K562 (cell line): ENCODE results near the gene PSMA5. TPM values are rescaled to one million over a fixed set of nuclear protein-coding genes. Genes with fewer than 3 reads are reported as not detected.

Source experiments
- BDP1 ChIP-seq: IDR thresholded peaks from 3 replicates; pipeline ENCODE4 v1.6.1; 2011; ENCODE audit not compliant: insufficient read length, insufficient read depth
- BRCA1 ChIP-seq, 2 experiments: fragments of 450-650 bp in 1 of 2; sonication (generic) in 1 of 2; formaldehyde crosslinking in 1 of 2; IDR thresholded peaks; 2 replicates each; pipeline versions ENCODE4 v1.5.0 to v1.6.1; 2017 to 2020; ENCODE audit warnings: mild to moderate bottlenecking in 1 of 2, missing genetic modification reagents in 1 of 2
- FIP1L1 ChIP-seq: fragments of 200-400 bp; formaldehyde crosslinking; IDR thresholded peaks from 2 replicates; pipeline ENCODE4 v1.6.1; 2018; ENCODE audit warnings: mild to moderate bottlenecking, low read depth, low read length; ENCODE audit not compliant: poor library complexity, severe bottlenecking
- GTF2A2 ChIP-seq: IDR thresholded peaks from 2 replicates; pipeline ENCODE4 v1.6.1; 2016; ENCODE audit warnings: mild to moderate bottlenecking, missing genetic modification characterization, missing compliant biosample characterization
- JUNB ChIP-seq: fragments of 450-650 bp; formaldehyde crosslinking; conservative IDR thresholded peaks from 2 replicates; pipeline ENCODE4 v1.4.0; 2020; ENCODE audit warnings: mild to moderate bottlenecking
- KHSRP ChIP-seq: fragments of 450-650 bp; IDR thresholded peaks from 2 replicates; pipeline ENCODE4 v1.6.1; 2017
- L3MBTL2 ChIP-seq: fragments of 450-650 bp; IDR thresholded peaks from 2 replicates; pipeline ENCODE4 v1.6.1; 2016; ENCODE audit warnings: mild to moderate bottlenecking, moderate library complexity
- MAFF ChIP-seq: IDR thresholded peaks from 2 replicates; pipeline ENCODE4 v1.6.1; 2012; ENCODE audit warnings: low read length, improper control_type of control experiment
- NFYB ChIP-seq: IDR thresholded peaks from 2 replicates; pipeline ENCODE4 v1.6.1; 2011; ENCODE audit warnings: mild to moderate bottlenecking, moderate library complexity; ENCODE audit not compliant: insufficient read length; ENCODE audit errors: extremely low read depth
- PHTF2 ChIP-seq: fragments of 250-450 bp; sonication (Bioruptor Pico); IDR thresholded peaks from 2 replicates; pipeline ENCODE4 v1.5.0; 2021; ENCODE audit warnings: mild to moderate bottlenecking
- PTBP1 ChIP-seq: fragments of 200-400 bp; formaldehyde crosslinking; IDR thresholded peaks from 2 replicates; pipeline ENCODE4 v1.6.1; 2017; ENCODE audit warnings: low read depth, low read length
- PYGO2 ChIP-seq: fragments of 450-650 bp; IDR thresholded peaks from 2 replicates; pipeline ENCODE4 v1.6.1; 2016; ENCODE audit warnings: mild to moderate bottlenecking, missing genetic modification characterization, moderate library complexity, missing compliant biosample characterization
- RAD51 ChIP-seq: fragments of 450-650 bp; IDR thresholded peaks from 2 replicates; pipeline ENCODE4 v1.7.1; 2016; ENCODE audit warnings: low read depth, mild to moderate bottlenecking, borderline replicate concordance
- SMAD3 ChIP-seq: fragments of 450-650 bp; formaldehyde crosslinking; conservative IDR thresholded peaks from 2 replicates; pipeline ENCODE4 v1.4.0; 2020; ENCODE audit warnings: mild to moderate bottlenecking
- SMAD4 ChIP-seq: fragments of 250-450 bp; sonication (Bioruptor Pico); conservative IDR thresholded peaks from 2 replicates; pipeline ENCODE4 v1.8.0; 2021; ENCODE audit warnings: inconsistent platforms, mild to moderate bottlenecking, moderate library complexity
- SMARCA4 ChIP-seq: fragments of 450-650 bp; IDR thresholded peaks from 2 replicates; pipeline ENCODE4 v1.6.1; 2016
- TOE1 ChIP-seq, 2 experiments: fragments of 450-650 bp in 1 of 2; sonication (generic) in 1 of 2; formaldehyde crosslinking in 1 of 2; IDR thresholded peaks; 2 replicates each; pipeline versions ENCODE4 v1.7.1 to v1.8.0; 2016 to 2022; ENCODE audit warnings: borderline replicate concordance in 2 of 2, mild to moderate bottlenecking in 2 of 2, antibody characterized with exemption in 1 of 2, inconsistent platforms in 1 of 2, low read depth in 1 of 2, missing genetic modification reagents in 1 of 2, moderate library complexity in 1 of 2
- U2AF1 ChIP-seq: fragments of 200-400 bp; formaldehyde crosslinking; optimal IDR thresholded peaks from 2 replicates; pipeline ENCODE3; 2017; ENCODE audit warnings: mild to moderate bottlenecking, low read depth, low read length, moderate library complexity
- ZKSCAN1 ChIP-seq: fragments of 150-350 bp; IDR thresholded peaks from 2 replicates; pipeline ENCODE4 v1.6.1; 2016; ENCODE audit warnings: low read depth, low read length
- ZNF121 ChIP-seq: sonication (generic); formaldehyde crosslinking; conservative IDR thresholded peaks from 2 replicates; pipeline ENCODE4 v1.8.0; 2022; ENCODE audit warnings: missing genetic modification reagents
- ZNF217 ChIP-seq: sonication (generic); formaldehyde crosslinking; IDR thresholded peaks from 2 replicates; pipeline ENCODE4 v1.8.0; 2022; ENCODE audit warnings: mild to moderate bottlenecking, missing genetic modification reagents
- ZNF57 ChIP-seq: fragments of 450-650 bp; formaldehyde crosslinking; IDR thresholded peaks from 2 replicates; pipeline ENCODE4 v1.4.0; 2020; ENCODE audit warnings: mild to moderate bottlenecking, moderate library complexity
- ZNF766 ChIP-seq: fragments of 200-800 bp; sonication (Bioruptor generic); conservative IDR thresholded peaks from 2 replicates; pipeline ENCODE4 v1.6.1; 2016; ENCODE audit warnings: missing genetic modification characterization, missing compliant biosample characterization
- polyA plus RNA-seq, 8 experiments: library from polyadenylated mRNA; depleted of rRNA in 4 of 8; stranded (reverse) in 5 of 8; unstranded in 3 of 8; fragments of >200 nt; fragmentation: Nextera tagmentation in 2 of 8; fragmentation: Illumina TruSeq in 1 of 8; extraction: Ambion mirVana in 2 of 8; extraction: Trizol in 1 of 8; gene quantifications; 2 replicates each; pipeline versions ENCODE4 v1.2.1 to v1.2.3, GENCODE V29; 2011 to 2014; ENCODE audit warnings: inconsistent platforms in 1 of 8, missing spikeins in 1 of 8
- total RNA-seq, 7 experiments: library from RNA; depleted of rRNA in 6 of 7; stranded (reverse); fragments of >200 nt in 6 of 7; fragmentation: Illumina TruSeq in 2 of 7; extraction: Trizol in 2 of 7; gene quantifications; 2 replicates each; pipeline versions ENCODE4 v1.2.1 to v1.2.3, GENCODE V29; 2011 to 2021; ENCODE audit warnings: low replicate concordance in 1 of 7
- TF ChIP-seq, protein P1 (sequence below): fragments of 250-450 bp; sonication (Bioruptor Pico); IDR thresholded peaks from 2 replicates; pipeline ENCODE4 v1.8.0; 2022; ENCODE audit warnings: inconsistent platforms
- TF ChIP-seq, protein P2 (sequence below): sonication (generic); formaldehyde crosslinking; IDR thresholded peaks from 2 replicates; pipeline ENCODE4 v1.8.0; 2022; ENCODE audit warnings: missing genetic modification reagents, mild to moderate bottlenecking, moderate library complexity, borderline replicate concordance
- TF ChIP-seq, protein P3 (sequence below), 2 experiments: fragments of 250-450 bp in 1 of 2; fragments of 450-650 bp in 1 of 2; sonication (Bioruptor Pico) in 1 of 2; IDR thresholded peaks; 2 replicates each; pipeline versions ENCODE4 v1.6.1 to v1.8.0; 2016 to 2021; ENCODE audit warnings: mild to moderate bottlenecking in 2 of 2, moderate library complexity in 2 of 2, missing compliant biosample characterization in 1 of 2, missing genetic modification characterization in 1 of 2

The PSMA5 gene
- total and polyA plus RNA-seq, 9 of the 15 experiments (the other 6 are each of a cell fraction or from before 2014, with no cell fraction given): 82.6 to 542 (median 287) TPM

DNA sequence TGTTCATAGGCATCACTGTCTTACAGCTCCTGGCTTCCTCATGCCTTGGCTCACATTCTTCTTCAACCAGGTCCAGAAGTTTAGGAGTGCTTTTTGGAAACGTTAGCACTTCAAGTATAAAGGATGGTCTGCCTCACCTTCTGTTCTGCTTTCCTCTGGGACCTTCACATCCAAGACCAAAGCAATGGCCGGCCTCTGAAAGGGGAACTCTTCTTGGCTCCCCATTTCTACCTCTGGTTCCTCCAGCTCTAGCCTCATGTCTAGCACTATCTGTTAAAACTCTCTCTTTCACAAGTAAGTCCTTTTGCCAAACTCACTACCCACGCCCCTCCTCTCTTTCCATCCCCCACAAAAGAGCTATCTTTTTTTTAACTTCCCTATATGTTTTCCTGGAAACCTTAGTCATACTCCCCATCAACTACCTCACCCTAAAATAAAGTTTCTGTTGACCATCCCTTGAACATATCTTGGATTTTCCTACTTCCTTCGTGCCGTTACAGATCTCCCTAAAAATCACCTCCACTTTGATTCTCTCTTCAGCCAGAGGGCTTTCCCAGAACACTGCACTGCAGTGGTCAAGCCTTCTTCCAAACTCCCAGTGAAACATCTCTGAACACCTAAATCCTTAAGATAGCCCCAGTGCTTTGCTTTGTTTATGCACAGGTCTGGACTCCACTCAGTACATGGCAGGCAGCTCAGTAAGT, 36.5 kb downstream of the PSMA5 start (continued):
- TF ChIP-seq, protein P1, sequence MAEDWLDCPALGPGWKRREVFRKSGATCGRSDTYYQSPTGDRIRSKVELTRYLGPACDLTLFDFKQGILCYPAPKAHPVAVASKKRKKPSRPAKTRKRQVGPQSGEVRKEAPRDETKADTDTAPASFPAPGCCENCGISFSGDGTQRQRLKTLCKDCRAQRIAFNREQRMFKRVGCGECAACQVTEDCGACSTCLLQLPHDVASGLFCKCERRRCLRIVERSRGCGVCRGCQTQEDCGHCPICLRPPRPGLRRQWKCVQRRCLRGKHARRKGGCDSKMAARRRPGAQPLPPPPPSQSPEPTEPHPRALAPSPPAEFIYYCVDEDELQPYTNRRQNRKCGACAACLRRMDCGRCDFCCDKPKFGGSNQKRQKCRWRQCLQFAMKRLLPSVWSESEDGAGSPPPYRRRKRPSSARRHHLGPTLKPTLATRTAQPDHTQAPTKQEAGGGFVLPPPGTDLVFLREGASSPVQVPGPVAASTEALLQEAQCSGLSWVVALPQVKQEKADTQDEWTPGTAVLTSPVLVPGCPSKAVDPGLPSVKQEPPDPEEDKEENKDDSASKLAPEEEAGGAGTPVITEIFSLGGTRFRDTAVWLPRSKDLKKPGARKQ (CRISPR knock-in tag): no peak
- TF ChIP-seq, protein P2, sequence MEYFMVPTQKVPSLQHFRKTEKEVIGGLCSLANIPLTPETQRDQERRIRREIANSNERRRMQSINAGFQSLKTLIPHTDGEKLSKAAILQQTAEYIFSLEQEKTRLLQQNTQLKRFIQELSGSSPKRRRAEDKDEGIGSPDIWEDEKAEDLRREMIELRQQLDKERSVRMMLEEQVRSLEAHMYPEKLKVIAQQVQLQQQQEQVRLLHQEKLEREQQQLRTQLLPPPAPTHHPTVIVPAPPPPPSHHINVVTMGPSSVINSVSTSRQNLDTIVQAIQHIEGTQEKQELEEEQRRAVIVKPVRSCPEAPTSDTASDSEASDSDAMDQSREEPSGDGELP (CRISPR knock-in tag): no peak
- TF ChIP-seq SMARCA4 (peak; percentile 98), PHTF2 (no peak), BRCA1 (IDR thresholded peaks at IDR 0.05) (no peak), BRCA1 (CRISPR knock-in tag; IDR thresholded peaks at IDR 0.05) (no peak), PTBP1 (no peak), ZNF57 (CRISPR knock-in tag) (no peak), TOE1 (IDR thresholded peaks at IDR 0.05; ENCODE audit: borderline replicate concordance) (peak; percentile 52), TOE1 (CRISPR knock-in tag; IDR thresholded peaks at IDR 0.05; ENCODE audit: borderline replicate concordance, low read depth) (no peak), FIP1L1 (no peak), MAFF (peak; percentile 88), U2AF1 (no peak), ZKSCAN1 (0 out of 2 replicates have a peak, but pooled peaks have one; percentile 22), JUNB (CRISPR knock-in tag) (no peak), RAD51 (no peak), SMAD4 (peak; percentile 45; the same call in 1 of the 2 replicates), ZNF217 (CRISPR knock-in tag) (no peak), ZNF766 (CRISPR knock-in tag) (no peak; the same call in 1 of the 2 replicates), BDP1 (no peak), KHSRP (no peak), NFYB (no peak), GTF2A2 (tag) (no peak), ZNF121 (CRISPR knock-in tag) (no peak), SMAD3 (0 out of 2 replicates have a peak, but pooled peaks have one; percentile 15), PYGO2 (tag) (no peak), L3MBTL2 (peak; percentile 50)
- TF ChIP-seq, protein P3, sequence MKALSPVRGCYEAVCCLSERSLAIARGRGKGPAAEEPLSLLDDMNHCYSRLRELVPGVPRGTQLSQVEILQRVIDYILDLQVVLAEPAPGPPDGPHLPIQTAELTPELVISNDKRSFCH (CRISPR knock-in tag; IDR thresholded peaks at IDR 0.05): no peak
- TF ChIP-seq, protein P3 (tag; IDR thresholded peaks at IDR 0.05): peak; percentile 70
